Activated CD8-positive, alpha-beta memory T cell treated with anti-CD3 and anti-CD28 coated beads, Interleukin-2, amount 50 U/mL, for 48 hours (primary cell): ENCODE measurements around the gene ELAVL2.

Experiments
- DNase-seq: peaks from one replicate; pipeline ENCODE4 v3.0.0-alpha.2; 2020

Gene ELAVL2

DNA sequence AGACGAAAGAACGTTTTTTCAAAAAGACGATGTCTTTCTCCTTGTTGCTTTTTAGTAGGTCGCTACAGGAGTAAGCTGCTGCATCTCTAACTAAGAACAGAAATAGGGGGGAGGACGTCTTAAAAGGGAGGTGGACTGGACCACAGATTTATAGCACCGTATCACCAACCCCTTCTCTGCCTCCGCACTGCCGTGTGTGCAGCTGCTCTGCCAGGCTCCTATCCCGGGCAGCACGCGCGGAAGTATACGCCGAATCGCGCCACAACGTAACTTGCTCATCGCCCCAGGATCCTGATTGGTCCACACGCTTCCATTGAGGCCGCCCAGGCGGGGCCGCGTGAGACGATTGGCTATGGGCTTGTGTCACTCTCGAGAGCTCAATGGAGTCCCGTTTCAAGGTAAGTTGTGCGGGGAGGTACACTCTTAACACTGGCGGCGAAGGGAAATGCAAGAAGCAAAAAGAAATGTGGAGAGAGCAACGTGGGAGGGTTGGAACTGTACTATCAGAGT is at the start of gene ELAVL2:
TSS of gene ELAVL2 (minus strand) at position 121 of the 510 bp plus-strand sequence. CDS start 64,006 bp downstream, outside the sequence.
- peak; percentile 52 for DNase-seq

DNA sequence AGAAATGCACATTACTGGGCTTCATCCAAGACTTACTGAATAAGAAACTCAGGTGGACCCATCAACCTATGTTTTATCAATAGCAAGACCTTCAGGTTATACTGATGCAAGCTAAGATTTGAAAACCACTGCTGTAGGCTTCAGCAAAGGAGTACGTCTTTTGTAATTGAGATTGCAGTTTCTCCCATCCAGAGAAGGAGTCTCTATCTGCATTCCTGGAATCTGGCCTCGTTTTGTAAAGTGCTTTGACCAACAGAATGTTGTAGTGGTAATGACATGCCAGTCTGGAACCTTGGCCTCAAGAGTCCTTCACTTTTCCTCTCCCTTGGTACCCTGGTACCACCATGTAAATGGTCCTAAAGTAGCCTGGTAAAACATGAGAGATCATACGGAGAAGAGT is 32.2 kb upstream of the ELAVL2 start:
- no peak for DNase-seq

DNA sequence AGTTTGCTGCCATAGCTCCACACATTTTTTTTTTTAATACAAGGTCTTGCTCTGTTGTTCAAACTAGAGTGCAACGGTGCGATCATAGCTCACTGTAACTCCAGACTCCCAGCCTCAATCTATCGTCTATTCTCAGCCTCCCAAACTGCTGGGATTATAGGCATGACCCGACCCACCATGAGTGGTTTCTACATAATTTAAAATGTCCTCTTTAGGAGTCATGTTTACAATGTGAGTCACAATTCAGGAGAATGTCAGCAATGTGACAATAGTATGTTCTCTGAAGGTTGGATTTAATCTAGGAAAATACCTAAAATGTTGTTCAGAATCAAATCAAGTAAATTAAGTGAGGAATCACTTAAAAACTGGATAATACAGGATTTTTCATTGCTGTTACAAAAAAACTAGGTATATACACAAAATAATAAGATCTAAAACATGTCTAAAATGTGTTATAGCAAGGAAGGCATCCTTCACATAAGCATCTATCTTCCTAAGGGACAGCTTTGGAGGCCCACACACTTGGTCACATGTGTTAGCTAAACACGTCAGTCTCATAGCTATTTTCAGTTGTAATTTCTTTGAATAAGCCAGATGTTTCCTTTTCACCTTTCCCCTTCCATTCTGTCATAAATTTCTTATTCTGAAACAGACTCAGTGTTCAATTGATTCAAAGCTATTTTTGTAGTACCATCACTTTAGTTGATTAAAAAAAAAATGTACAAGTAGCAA is 30.0 kb upstream of the ELAVL2 start:
- DNase-seq = no peak

GRCh38 chr9:23850690-23851629 is 24.9 kb upstream of the ELAVL2 start:
- DNase-seq = no peak

DNA sequence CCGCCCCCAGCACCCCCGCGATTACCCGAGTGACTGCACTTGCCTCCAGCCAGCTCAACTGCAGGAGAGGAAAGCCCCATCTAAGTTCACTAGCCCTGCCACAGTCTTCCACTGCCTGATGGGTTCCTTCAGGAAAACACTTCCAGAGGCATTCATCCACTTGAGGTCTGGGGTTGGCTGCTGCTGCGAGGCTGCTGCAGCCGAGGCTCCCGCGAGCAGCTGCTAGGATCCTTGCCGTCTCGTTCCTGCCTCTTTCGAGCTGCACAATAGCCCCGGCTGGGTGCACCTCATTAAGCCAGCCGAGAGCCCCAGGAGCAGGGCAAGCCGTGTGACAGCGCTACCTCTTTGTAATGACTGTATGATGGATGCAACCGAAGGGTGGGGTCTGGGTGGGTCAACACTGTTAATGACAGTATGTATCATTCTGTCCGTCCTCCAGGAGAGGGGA is 24.2 kb upstream of the ELAVL2 start:
- no peak for DNase-seq

DNA sequence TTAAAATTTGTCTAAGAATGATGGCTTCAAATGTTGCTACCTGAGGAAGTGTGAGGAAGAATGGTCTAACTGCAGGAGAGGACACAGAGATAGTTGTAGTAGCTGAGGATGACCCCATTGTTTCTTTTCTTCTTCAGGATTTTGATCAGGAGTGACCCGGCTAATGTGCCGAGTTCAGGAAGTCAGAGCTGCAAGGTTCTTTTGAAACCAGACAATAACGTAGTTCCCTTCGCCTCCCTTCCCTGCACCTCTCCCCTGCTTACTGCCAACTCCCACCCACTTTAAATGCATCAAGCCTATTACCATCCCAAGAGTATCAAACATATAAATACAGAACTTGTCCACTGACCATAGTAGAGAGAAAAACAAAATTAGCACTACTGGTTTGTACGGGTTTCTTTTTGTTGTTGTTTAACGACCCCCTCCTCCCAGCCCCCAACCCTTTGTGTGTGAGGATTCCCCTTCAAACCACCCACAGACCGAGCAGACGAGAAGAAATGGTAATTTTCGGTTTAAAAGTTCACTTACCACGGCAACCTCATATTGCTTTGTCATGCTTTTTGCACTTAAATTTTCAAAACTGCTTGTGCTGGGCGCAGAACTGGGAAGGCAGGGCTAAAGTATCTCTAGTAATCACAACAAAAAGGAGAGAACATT is 23.5 kb upstream of the ELAVL2 start:
- no peak for DNase-seq

GRCh38 chr9:23842565-23843129 is 16.6 kb upstream of the ELAVL2 start:
- DNase-seq = no peak

DNA sequence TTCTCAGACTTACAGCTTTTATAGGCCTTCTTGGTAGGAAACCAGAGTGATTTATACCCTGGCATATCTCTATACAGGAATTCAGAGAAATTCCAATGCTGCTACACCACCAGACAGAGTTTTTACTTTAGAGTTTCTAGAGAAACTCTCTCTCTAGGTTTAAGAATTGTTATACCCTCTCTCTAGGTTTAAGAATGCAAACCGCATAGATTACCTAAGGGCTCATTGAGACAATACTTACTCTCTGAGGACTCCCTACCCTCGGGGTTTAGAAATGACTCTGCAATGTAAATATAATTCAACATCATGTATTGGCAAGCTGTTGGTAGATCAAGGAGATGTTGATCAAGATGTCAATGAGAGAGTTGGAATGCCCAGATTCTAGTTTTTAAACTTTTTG is 15.3 kb upstream of the ELAVL2 start:
- DNase-seq = no peak

- DNase-seq = no peak
Measured at GRCh38 chr9:23837038-23837437, 11.0 kb upstream of the ELAVL2 start.

- no peak for DNase-seq
Measured at GRCh38 chr9:23830929-23831730, 5.1 kb upstream of the ELAVL2 start.

- no peak for DNase-seq
Measured at GRCh38 chr9:23830476-23830805, 4.4 kb upstream of the ELAVL2 start.

DNA sequence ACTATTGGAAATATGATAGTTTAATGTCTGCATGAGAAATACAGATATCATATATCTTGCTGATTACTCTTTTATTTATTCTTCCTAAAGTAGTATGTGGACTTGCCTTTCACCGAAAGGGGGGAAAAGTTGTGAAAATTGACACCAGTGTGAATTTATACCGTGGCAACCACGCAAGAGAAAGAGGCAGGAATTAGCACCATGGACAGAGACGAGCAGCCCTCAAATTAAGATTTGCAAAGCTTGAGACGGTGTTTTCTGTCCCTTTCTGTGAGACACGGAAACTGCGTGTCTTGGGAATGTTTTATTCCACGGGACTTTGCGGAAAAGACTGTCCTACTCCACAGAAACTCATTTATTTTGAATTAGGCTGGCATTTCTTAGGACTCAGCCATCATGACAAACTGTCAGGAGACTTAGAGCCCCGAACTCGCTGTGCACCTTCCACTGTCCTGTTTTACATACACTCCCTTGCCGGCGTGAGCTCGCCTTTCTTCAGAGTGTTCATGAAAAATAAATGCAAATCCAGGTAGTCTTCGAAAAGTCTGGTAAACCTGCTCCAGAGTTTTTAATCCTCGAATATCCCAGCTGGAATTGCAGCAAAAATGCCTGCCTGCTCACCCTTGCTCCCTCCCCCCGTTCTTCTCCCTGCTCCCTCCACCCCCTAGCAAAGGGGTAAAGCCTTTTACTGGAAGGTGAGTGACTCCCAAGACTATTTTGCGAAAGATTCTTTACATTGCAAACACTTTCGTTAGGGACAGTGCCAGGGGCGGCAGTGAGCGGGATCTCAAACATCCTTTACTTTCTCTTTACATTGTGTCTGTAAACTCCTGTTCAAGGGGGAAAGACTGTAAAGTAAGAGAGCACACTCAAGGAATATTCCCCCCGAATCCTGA is 3.8 kb upstream of the ELAVL2 start:
- no peak for DNase-seq

GRCh38 chr9:23825700-23826099 is 340 bp downstream of the ELAVL2 start:
- DNase-seq = no peak

- no peak for DNase-seq
Measured at GRCh38 chr9:23824830-23825591, 1.0 kb downstream of the ELAVL2 start.

- no peak for DNase-seq
Measured at GRCh38 chr9:23823986-23824829, 1.8 kb downstream of the ELAVL2 start.

- no peak for DNase-seq
Measured at GRCh38 chr9:23823269-23823668, 2.8 kb downstream of the ELAVL2 start.

DNA sequence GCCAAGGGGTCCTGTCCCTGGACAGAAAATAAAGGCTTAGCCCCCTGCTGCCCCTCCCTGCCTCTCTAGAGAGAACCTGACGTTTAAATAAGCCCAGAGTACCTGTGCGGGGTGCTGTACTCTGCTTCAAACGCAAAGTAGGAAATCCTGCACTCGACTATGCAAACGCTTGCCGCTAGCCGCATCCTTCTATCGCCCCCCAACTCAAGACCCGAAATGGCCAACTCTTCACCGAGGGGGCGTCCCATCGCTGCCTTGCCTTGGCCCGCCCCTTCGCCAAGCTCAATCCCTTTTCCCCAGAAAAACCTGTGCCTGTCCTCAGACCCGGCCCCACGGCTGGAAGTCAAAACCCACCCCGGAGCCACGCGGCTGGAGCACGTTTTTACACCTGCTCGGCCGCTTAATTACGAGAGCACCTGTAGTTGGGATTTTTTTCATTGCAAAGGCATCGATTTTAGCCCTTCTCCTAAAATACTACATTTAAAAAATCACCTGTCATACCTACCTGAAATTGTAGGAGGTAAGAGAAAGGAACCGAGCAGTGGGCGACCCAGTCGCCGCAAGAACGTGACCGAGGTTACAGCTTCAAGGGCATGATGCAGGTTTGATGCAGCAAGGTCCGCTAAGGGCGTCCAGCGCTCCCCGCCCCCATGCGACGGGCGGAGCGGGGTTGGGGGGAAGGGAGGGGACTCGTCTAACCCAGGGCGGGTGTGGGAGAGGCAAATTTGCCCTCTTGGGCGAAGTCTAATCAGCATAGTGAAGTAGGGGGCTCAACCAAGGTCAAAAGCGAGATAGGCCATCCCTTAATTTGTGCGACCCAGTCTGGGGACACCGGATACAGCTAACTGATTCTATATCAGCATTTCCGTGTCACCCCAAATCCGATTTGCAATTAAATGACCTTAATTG is 3.5 kb downstream of the ELAVL2 start:
- DNase-seq = no peak
